Medulla oblongata (tissue), 1 donor: ENCODE measurements around the gene NOS1.
"Not testable (repeated sequence)": the region's sequence is repeated elsewhere in the genome, so short reads cannot be mapped to it uniquely, and the experiment has no call there.

Experiments
- DNase-seq: peaks from one replicate; pipeline ENCODE4 v3.0.0-alpha.2; 2015; ENCODE audit errors: extremely low spot score

The NOS1 gene

DNA sequence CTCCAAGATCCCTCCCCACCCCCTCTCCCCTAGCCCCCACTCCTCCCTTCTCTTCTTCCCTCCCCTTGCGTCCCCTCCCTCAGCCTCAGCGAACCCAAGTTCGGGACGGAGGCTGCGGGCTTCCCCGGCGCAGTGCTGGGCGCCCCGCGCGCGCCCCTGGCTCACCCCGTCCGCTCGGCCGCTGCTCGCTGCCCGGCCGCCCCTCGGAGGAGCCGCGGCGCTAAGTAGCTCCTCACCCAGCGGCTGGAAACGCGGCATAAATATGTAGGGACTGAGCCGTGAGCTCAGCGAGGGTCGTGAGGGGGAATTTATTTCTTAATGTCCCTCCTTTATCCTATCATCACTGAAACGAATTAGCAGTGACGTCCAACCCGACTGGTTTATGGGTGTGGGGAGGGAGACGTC is at the start of gene NOS1:
Gene NOS1 (minus strand): TSS at position 280 of the 405 bp plus-strand sequence. CDS start 30,557 bp downstream, outside the sequence.
- DNase-seq, result no peak

DNA sequence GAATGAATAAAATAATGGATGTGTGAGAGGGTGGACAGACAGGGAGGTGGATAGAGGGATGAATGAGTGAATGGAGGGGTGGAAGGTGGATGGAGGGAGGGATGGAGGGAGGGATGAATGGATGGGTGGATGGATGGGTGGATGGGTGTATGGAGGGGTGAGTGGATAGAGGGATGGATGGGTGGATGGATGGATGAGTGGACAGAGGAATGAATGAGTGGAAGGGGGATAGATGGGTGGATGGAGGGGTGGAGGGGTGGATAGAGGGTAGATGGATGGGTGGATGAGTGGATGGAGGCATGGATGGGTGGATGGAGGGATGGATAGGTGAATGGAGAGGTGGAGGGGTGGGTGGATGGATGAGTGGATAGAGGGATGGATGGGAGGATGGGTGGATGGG is 47.9 kb upstream of the NOS1 start:
- no peak for DNase-seq

DNA sequence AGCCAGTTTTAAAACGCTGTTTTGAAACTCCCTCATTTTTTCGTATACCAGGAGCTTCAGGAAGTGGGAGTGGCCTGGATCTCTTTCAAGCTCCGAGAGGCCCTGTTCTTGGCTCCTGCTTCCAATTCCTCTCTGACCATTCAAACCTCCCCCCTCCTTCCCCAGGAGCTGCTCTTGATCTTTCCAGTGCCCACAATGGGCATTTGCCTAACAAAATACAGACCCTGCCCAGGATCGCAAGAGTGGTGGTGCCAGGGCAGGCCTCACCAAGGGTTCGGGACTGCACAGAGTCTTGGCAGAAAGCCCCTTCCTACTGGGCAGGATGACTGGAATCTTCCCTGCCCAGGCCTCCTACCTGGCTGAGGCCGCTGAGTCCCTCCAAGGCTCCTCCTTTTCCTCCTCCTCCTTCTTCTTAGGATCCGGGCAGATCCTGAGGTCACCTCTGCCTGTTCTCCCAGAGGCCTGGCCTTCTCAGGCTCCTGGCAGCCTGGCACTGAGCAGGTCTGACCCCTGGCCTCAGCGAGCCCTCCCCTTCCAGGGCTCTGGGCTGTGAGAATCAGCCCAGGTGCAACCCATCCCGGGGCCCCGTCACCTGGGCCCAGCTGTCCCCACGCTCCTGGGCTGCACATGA is 46.9 kb upstream of the NOS1 start:
- DNase-seq, result peak; percentile 76

DNA sequence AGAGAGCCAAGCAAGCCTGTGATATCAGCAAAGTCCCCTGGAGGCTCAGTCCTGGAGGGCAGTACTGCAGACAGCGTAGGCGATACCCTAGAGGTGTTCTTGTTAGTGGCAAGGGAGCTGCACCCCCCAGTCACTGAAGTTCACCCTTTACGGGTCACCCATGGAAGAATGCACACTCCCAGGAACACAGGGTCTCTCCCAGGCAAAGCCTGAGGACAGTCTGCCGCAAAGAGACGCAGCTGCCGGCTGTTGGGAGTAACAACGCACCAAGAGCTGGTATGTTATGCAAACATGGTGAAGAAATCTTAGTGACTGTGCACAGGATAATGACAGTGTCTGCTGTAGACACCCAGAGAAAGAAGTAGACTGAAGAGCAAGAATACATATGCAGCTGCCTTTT is 43.5 kb upstream of the NOS1 start:
- no peak for DNase-seq

DNA sequence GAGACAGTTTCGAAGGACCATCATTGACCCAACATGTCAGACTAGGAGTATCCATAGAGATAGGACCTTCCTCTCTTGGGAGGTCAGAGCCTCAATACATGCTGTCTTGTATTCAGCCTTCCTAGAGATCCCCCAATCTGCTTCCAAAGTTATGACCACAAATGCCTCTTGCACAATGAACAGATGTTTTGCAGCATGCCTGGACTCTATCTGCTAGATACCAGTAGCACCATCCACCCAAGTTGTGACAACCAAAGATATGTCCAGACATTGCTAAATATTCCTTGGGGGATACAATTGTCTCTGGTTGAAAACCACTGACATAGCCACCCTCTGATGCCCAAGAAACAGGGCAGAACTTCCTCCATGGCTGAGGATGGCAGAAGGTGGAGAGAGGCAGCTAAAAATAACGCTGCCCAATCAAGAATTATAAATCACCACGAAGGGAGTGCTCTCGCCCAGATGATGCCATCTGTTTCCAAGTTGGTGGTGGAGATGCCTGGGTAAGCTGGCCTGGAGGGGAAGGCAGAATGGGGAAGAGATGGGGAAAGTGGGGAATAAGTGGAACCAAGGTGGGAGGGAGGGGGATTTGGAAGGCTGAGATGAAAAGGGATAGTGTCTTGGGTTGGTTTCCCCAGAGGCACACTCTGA is 42.9 kb upstream of the NOS1 start:
- no peak for DNase-seq

DNA sequence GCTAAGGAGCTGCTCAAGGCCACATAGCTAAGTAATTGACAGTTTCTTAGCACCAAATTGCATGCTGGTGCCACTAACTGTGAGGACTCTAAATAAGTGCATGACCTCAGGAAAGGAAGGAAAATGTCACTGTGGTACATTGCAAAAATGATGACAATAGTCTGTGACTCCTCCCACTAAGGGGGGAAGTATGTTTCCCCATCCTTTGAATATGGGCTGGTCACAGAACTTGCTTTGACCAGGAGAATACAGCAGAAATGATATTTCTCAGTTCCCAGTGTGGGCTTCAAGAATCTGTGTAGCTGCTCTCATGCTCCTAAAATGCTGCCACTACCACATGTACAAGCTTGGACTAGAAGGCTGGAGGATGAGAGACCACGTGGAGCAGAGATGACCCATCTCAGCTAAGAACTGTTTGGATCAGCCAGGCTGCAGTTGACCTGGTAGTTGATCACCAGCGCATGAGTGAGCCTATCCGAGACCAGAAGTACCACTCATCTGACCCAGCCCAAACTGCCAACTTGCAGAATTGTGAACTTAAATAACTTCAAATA is 42.2 kb upstream of the NOS1 start:
- no peak for DNase-seq

DNA sequence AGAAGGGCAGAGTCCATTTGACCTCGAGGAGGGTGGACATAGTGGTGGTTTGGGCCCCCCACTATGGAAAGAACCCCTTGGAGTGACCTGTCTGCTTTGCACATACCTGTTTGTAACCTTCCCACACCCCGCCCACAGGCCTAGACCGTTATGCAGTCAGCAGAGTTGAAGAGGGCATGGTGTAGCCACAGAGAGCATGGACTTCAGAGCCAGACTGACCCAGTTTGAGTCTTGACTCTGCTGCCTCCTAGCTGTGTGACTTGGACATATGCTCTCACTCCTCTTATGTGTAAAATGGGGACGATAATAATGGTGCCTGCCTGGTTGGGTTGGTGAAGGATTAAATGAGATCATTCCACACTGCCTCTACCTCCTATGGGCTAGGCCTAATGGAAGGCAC is 40.9 kb upstream of the NOS1 start:
- DNase-seq, result no peak

DNA sequence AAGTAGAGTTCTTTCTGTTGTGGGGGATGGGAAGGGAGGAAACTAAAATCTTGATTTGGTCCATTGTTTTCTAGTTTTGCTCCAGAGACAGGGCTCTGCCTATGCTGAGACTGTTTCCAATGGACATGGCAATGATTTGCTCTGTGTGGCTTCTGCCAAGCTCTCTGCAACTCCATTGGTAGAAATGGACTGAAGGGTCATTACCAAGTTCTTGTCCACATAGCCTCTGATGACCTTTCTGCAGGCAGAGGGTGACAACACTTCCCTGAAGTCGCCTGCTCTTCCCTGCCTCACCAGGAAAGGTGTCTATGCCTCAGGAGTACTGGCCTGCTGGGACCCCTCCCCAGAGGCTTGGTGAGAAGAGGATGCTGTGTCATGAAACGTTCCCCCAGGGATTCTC is 39.5 kb upstream of the NOS1 start:
- DNase-seq, result no peak

DNA sequence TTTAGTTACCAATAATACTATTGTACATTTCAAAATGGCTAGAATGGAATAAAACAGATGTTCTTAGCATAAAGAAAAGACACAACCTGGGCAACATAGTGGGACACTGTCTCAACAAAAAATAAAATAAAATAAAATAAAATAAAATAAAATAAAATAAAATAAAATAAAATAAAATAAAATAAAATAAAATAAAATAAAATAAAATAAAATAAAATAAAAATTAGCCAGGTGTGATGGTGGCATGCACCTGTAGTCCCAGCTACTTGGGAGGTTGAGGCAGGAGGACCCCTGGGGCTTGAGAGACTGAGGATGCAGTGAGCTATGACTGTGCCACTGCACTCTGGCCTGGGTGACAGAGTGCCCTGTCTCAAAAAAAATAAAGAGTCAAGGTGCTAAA is 37.1 kb upstream of the NOS1 start:
- not testable (repeated sequence) for DNase-seq

DNA sequence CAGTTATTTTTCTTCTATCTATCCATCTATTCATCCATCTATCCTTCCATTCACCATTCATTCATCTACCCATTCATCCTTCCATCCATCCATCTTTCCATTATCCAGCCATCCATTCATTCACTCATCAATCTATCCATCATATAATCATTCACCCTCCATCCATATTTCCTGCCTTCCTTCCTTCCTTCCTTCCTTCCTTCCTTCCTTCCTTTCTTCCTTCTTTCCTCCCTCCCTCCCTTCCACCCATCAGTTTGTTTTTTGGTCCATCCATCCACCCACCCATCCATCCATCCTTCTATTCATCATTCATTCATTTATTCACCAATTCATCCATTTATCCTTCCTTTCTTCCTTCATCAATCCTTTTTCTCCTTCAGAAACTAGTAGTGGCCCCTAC is 34.3 kb upstream of the NOS1 start:
- DNase-seq, result no peak

DNA sequence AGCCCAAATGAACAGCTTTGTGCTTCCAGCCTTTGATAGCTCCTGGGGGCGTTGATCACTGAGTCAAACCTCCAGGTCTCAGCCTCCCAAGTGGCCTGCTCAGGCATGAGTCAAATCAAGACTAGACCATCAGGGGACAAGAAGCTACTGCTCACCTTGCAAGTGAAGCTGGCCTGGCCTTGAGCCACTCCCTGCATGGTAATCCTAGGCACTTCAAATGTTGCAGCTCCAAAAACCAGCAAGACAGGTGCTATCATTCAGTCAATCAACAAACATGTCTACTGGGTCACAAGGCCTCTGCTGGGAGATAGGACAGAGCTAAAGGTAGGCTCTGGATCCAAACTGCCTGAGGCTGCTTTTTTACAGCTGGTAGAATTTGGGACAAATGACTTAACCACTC is 33.1 kb upstream of the NOS1 start:
- no peak for DNase-seq

DNA sequence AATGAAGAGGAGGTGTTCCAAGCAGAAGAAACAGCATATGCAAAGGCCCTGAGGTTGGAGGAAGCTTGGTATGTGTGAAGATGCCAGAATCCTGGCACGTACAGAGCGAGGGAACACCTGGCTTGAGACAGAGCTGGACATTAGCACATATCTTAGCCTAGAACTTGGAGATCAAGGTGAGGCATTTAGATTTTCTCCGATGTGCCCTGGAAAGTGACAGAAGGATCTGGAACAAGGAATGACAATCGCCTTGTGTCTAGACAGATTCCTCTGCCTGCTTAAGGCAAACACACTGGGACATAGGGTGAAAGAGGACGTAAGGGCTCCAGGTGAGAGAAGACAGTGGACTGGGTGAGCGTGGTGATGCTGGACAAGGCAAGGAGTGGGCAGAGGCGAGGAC is 32.2 kb upstream of the NOS1 start:
- no peak for DNase-seq

DNA sequence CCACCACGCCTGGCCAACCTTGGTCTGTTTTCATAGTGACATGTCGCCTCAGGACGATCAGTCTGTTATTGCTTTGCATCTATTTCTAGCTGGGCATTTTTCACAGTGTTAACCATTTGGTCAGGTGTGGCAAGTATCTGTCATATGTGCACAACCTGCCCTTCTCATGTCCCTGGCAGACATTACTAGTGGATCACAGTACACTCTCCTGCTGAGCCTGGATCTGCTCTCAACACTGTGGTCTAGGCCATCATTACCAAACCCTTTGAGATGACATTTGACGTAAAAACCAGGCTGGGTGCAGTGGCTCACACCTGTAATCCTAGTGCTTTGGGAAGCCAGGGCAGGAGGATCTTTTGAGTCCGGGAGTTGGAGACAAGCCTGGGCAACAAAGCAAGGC is 29.4 kb upstream of the NOS1 start:
- DNase-seq, result no peak

DNA sequence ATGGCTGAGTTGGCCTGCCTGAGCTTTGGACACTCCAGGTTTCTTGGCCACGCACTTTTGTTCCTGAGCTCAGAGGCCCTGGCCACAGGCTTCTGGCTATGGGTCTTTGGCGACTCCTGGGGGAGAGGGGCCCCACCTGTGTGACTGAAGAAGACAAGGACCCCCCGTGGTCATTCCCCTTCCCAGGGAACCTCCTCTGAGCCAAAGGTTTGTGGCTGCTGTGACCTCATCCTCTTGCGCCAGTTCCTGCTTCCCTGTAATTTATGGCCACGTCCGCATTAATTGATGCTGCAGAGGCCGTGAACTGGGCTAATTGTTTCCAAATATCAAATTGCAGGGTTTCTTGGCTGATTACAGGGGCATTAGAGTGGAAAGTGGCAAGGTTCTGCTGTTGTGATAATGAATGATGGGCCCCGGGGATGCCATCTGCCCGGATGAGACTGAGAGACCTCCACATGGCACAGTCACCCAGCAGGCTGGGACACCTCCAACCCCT is 27.6 kb upstream of the NOS1 start:
- no peak for DNase-seq

DNA sequence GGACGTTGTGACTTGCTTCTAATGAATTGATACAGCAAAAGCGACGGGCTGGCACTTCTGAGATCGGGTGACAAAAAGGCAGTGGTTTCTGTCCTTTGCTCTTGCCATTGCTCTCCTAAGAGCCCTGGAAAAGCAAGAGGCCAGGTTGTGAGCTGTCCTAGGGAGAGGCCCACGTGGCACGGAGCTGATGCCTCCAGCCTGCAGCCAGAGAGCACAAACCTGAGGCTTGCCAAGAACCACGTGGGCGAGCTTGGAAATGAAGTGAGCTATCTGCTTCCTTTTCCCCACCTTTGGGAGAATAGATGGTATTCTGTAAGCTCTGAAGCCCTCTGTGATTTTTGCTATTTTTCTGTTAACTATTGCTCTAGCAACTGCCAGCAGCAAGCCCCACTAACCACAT is 26.4 kb upstream of the NOS1 start:
- DNase-seq, result no peak

DNA sequence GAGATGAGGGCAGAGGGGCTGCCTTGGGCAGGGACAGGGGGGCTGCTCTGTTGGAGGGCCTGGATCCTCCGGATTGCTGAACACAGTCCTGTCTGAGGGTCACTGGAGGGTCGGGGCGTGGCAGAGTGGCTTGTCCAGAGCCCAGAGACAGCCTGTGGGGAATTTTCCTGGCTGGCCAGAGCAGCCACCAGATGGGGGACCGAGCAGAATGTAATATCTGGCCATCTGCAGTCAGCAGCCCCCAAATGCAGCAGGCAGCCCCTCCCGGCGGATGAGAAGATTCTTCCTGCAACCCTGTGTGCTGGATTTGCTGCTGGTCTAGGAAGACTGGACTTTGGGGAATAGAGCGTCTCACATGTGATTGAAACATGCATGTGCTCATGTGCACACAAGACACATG is 23.3 kb upstream of the NOS1 start:
- DNase-seq, result no peak

DNA sequence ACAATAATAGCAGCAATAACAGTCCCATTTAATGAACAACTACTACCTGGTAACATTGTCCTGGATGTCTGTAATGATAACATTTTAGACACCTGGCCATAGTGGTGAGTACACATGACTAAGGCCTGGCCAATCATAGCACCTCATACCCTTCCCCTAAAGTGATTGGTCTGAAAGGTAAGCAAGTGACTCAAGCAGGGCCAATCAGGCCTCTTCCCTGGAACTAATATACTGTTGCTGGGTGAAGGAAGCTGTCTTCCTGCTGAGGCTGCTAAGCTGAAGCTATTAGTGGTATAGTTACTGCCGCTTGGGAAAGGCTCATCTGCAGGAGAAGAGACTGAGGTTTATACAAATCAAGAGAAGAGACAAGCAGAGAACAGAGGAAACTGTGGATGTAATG is 18.7 kb upstream of the NOS1 start:
- DNase-seq, result no peak

DNA sequence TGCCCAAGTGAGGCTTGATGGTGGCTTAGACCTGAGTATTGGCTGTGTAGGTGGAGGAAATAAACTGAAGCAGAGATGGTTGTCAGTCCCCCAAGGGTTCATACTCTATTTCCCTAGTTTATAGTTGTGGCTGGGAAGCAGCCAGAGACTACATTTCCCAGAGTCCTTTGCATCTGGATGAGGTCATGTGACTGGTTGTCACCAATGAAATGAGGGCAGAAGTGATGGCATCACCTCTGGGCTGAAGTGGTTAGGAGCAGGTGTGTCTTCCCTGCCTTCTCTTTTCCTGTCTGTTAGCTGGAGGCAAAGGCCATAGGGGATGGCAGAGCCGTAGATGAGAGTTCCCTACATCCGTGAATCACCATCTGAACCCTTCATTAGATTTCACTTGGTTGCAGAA is 16.3 kb upstream of the NOS1 start:
- no peak for DNase-seq

DNA sequence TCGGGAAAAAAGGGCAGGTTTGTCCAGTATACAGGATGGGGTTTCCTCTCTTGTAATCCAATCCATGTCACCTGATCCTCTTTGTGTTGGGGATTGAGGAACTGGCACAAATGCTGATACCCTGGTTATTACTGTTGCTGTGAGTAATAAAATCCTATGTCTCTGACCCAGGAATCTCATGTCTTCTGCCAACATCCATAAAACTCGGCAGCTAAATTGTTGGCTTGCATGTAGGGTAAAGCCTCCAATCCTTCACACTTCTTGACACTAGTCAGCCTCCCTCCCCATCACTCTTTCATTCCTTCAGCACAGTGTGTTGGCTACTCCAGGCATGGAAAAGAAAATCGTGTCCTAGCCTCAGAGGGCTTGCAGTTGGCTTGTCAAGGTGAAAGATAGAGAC is 9.2 kb upstream of the NOS1 start:
- no peak for DNase-seq

DNA sequence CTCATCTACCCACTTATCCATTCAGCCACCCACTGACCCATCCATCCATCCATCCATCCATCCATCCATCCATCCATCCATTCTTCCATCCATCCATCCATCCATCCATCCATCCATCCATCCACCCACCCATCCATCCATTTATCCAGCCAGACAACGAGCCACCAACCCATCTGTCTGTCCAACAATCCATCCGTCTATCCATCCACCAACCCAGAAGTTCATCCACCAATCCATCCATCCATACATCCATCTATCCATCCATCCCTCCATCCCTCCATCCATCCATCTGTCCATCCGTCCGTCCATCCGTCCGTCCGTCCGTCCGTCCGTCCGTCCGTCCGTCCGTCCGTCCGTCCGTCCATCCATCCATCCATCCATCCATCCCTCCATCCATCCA is 8.6 kb upstream of the NOS1 start:
- DNase-seq, result not testable (repeated sequence)

DNA sequence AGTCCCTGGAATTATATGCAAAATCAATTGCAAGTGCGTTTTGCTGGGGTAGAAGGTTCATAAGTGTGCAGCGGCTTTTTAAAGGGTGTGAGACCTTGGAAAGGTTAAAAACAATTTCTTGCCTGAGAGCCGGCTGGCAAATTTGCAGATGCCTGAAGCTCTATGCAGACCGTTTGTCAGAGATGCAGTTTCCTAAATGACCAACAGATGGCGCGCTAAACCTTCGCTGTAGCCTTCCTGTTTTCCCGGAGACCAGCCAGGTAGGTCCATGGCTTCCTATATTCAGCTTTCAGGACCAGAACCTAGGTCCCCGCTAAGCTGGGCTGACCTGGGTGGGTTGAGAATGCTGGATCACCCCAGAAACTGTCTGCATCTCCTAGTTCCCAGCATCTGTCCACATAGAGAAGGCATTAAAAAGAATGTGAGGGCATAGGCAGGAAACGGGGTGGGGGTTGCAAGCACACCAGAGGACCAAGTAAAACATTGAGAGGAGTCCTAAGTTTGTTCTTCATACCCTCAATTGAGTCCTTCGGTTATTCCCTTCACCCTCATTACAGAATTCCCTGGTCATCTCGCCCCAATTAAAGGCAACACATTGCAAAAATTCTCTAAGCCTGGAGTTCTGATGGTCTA is 5.7 kb upstream of the NOS1 start:
- DNase-seq, result peak; percentile 86

DNA sequence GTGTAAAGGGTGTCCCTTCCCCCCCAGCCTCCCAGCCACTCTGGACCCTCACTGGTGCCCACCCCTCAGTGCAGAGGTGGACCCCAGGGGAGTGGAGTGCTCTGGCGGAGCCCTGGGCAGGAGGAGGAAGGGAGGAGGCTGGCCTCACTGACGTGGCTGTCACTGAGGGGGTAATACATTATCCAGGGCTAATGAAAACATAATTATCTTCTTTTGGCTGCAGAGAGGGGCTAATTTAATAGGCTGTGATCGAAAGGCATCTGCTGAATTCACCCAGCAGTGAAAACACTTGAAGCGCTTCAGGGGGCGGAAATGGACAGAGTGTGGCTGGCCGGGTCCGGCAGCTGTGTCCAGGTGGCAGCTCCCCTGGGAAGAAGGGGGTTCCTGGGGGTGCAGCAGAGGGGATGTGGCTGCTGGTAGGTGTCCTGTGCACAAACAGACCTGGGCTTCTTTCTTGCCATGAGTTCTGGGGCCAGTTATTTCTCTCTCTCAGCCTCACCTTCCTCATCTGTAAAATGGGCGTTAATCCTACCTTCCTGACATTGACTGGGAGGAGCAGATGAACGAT is 3.7 kb upstream of the NOS1 start:
- no peak for DNase-seq
